ENCODE results near the gene RRP9.

DNA sequence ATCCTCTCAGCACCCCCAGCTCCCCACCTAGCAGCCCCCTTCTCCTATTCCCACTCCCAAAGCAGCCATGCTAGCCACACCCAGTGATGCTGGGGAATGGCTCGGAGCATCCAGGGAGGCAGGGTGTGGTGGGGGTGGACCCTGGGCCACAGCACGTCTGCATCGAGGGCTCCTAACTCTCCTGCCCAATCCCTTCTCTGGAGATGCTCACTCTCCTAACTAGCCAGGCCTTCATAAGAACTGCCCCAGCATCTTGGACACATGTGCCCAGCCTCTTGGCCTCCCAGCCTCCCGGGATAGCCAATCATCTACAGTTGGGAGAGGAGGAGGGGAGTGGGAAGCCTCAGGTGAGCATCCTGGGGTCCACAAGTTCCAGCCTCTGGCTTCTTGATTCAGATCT is 22.8 kb upstream of the RRP9 start:
- TF ChIP-seq, protein P1, sequence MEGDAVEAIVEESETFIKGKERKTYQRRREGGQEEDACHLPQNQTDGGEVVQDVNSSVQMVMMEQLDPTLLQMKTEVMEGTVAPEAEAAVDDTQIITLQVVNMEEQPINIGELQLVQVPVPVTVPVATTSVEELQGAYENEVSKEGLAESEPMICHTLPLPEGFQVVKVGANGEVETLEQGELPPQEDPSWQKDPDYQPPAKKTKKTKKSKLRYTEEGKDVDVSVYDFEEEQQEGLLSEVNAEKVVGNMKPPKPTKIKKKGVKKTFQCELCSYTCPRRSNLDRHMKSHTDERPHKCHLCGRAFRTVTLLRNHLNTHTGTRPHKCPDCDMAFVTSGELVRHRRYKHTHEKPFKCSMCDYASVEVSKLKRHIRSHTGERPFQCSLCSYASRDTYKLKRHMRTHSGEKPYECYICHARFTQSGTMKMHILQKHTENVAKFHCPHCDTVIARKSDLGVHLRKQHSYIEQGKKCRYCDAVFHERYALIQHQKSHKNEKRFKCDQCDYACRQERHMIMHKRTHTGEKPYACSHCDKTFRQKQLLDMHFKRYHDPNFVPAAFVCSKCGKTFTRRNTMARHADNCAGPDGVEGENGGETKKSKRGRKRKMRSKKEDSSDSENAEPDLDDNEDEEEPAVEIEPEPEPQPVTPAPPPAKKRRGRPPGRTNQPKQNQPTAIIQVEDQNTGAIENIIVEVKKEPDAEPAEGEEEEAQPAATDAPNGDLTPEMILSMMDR (IDR thresholded peaks at IDR 0.05) = no peak
- TF ChIP-seq EZH2 (IDR thresholded peaks at IDR 0.05; ENCODE audit: borderline replicate concordance, insufficient read depth, low read depth, low read length, poor library complexity, severe bottlenecking) = no peak

Measured in B cell (primary cell).